B cell (primary cell): ENCODE results near the gene QRFP. TPM values are rescaled to one million over a fixed set of nuclear protein-coding genes. Genes with fewer than 3 reads are reported as not detected.

Experiments
- ATAC-seq: fragments of 200-7000 bp; cut with Tn5 transposase; one replicate; pipeline ENCODE4 v1.10.0; 2021; ENCODE audit warnings: low read depth, mild to moderate bottlenecking, moderate number of reproducible peaks, moderate library complexity
- CTCF ChIA-PET: fragments of 350-600 bp; sonication (Branson Sonifier 250); formaldehyde crosslinking; loops from one replicate; lab custom pipeline; 2021; ENCODE audit warnings: antibody characterized with exemption, inconsistent platforms; lab: Charles Lee
- POLR2A ChIA-PET: fragments of 350-600 bp; sonication (Branson Sonifier 250); formaldehyde crosslinking; loops from one replicate; lab custom pipeline; 2021; ENCODE audit warnings: antibody characterized with exemption; lab: Charles Lee
- DNase-seq: peaks from one replicate; pipeline ENCODE4 v3.0.0; 2013
- H2AFZ ChIP-seq: 2 replicates; pipeline ENCODE4 v1.6.1; 2012; ENCODE audit warnings: mild to moderate bottlenecking, low read depth, low read length; ENCODE audit not compliant: insufficient read depth, poor library complexity, severe bottlenecking
- H3K27ac ChIP-seq, 2 donors: 1 replicate in 1 of 2; 2 replicates in 1 of 2; pipeline ENCODE4 v1.5.1; 2012 to 2013; ENCODE audit warnings: low read length in 2 of 2, mild to moderate bottlenecking in 2 of 2, moderate library complexity in 1 of 2
- H3K27me3 ChIP-seq, 4 experiments: fragments of 200-600 bp in 1 of 4; sonication (generic) in 1 of 4; replicated peaks in 1 of 4; 1 replicate in 2 of 4; 2 replicates in 2 of 4; pipeline versions ENCODE4 v1.6.1 to v1.7.0; 2013 to 2016; ENCODE audit warnings: low read length in 3 of 4, mild to moderate bottlenecking in 2 of 4, mixed read lengths in 1 of 4, moderate library complexity in 1 of 4; ENCODE audit not compliant: insufficient read depth in 4 of 4, control insufficient read depth in 3 of 4; ENCODE audit errors: control extremely low read depth in 1 of 4
- H3K36me3 ChIP-seq, 2 experiments: replicated peaks in 1 of 2; 1 replicate in 1 of 2; 2 replicates in 1 of 2; pipeline versions ENCODE4 v1.6.1 to v1.7.1; 2013; ENCODE audit warnings: low read length in 1 of 2; ENCODE audit not compliant: insufficient read depth in 2 of 2, control insufficient read depth in 1 of 2; ENCODE audit errors: control extremely low read depth in 1 of 2, extremely low read depth in 1 of 2
- H3K4me1 ChIP-seq, 2 donors: fragments of 200-600 bp in 1 of 2; sonication (generic) in 1 of 2; 1 replicate in 1 of 2; 2 replicates in 1 of 2; pipeline versions ENCODE4 v1.5.1 to v1.6.1; 2013 to 2017; ENCODE audit warnings: low read length in 2 of 2; ENCODE audit not compliant: control insufficient read depth in 2 of 2, insufficient read depth in 2 of 2
- H3K4me2 ChIP-seq: replicated peaks from 2 replicates; pipeline ENCODE3; 2012; ENCODE audit warnings: mild to moderate bottlenecking, low read depth, low read length; ENCODE audit not compliant: poor library complexity, severe bottlenecking
- H3K4me3 ChIP-seq, 5 experiments: fragments of 200-600 bp in 1 of 5; sonication (generic) in 1 of 5; 1 replicate in 3 of 5; 2 replicates in 2 of 5; pipeline versions ENCODE4 v1.5.1 to v1.7.0; 2011 to 2016; ENCODE audit warnings: low read length in 4 of 5, mild to moderate bottlenecking in 4 of 5, low read depth in 2 of 5, control low read depth in 1 of 5, moderate library complexity in 1 of 5; ENCODE audit not compliant: insufficient read depth in 1 of 5; ENCODE audit errors: control extremely low read depth in 1 of 5, extremely low read depth in 1 of 5
- H3K79me2 ChIP-seq: fragments of 200-600 bp; sonication (generic); one replicate; pipeline ENCODE4 v1.6.0; 2016; ENCODE audit warnings: low read length; ENCODE audit not compliant: control insufficient read depth, insufficient read depth
- H3K9ac ChIP-seq: fragments of 200-600 bp; sonication (generic); 2 replicates; pipeline ENCODE4 v1.6.1; 2017; ENCODE audit warnings: mild to moderate bottlenecking, low read length, moderate library complexity
- H3K9me3 ChIP-seq, 3 donors: one replicate each; pipeline versions ENCODE4 v1.6.1 to v1.7.1; 2013; ENCODE audit warnings: low read length in 2 of 3; ENCODE audit not compliant: control insufficient read depth in 2 of 3, insufficient read depth in 1 of 3; ENCODE audit errors: control extremely low read depth in 1 of 3
- H4K20me1 ChIP-seq: 2 replicates; pipeline ENCODE4 v1.6.0; 2012; ENCODE audit warnings: mild to moderate bottlenecking, low read length; ENCODE audit not compliant: insufficient read depth, control insufficient read depth, poor library complexity, severe bottlenecking
- H3K27ac Mint-ChIP-seq: one replicate; pipeline ENCODE4 v1.8.0; 2021; ENCODE audit warnings: mixed read lengths
- H3K27me3 Mint-ChIP-seq: one replicate; pipeline ENCODE4 v1.8.0; 2021; ENCODE audit warnings: mixed read lengths
- H3K4me1 Mint-ChIP-seq: one replicate; pipeline ENCODE4 v1.8.0; 2021; ENCODE audit warnings: mixed read lengths
- H3K4me3 Mint-ChIP-seq: one replicate; pipeline ENCODE4 v1.8.0; 2021; ENCODE audit warnings: mixed read lengths
- H3K9me3 Mint-ChIP-seq: one replicate; pipeline ENCODE4 v1.8.0; 2022; ENCODE audit warnings: mixed read lengths; ENCODE audit not compliant: insufficient read depth
- EZH2 ChIP-seq: IDR thresholded peaks from 2 replicates; pipeline ENCODE4 v1.6.1; 2012; ENCODE audit warnings: borderline replicate concordance, low read depth, mild to moderate bottlenecking, moderate library complexity, low read length; ENCODE audit not compliant: insufficient read depth, poor library complexity, severe bottlenecking
- WGBS: methylation state at CpG from one replicate; pipeline ENCODE4 v1.1.5; 2013; ENCODE audit warnings: missing lambda C conversion rate; ENCODE audit not compliant: insufficient coverage; 5-methylcytosine and 5-hydroxymethylcytosine counted together
- intact Hi-C: fragments of 100-400 bp; cut with micrococcal nuclease; formaldehyde crosslinking; loops from one replicate; pipeline ENCODE4 v1.10.0; 2022
- polyA plus RNA-seq: library from polyadenylated mRNA; depleted of rRNA; stranded (reverse); fragments of >200 nt; gene quantifications from 2 replicates; pipeline ENCODE4 v1.2.3, GENCODE V29; 2012
- total RNA-seq, 2 donors: library from RNA; stranded (reverse); fragments of 120-200 nt in 1 of 2; gene quantifications; 1 replicate in 1 of 2; 2 replicates in 1 of 2; pipeline versions ENCODE4 v1.2.3 to v1.2.4, GENCODE V29; 2013 to 2022
- TF ChIP-seq, protein P1 (sequence below): fragments of 200-600 bp; IDR thresholded peaks from one replicate; pipeline ENCODE4 v1.8.0; 2022; ENCODE audit warnings: antibody characterized with exemption, mild to moderate bottlenecking

Gene QRFP
- total and polyA plus RNA-seq, 2 donors (not counting 1 experiment from before 2014, with no cell fraction given): 0.07 TPM; not detected in 1

DNA sequence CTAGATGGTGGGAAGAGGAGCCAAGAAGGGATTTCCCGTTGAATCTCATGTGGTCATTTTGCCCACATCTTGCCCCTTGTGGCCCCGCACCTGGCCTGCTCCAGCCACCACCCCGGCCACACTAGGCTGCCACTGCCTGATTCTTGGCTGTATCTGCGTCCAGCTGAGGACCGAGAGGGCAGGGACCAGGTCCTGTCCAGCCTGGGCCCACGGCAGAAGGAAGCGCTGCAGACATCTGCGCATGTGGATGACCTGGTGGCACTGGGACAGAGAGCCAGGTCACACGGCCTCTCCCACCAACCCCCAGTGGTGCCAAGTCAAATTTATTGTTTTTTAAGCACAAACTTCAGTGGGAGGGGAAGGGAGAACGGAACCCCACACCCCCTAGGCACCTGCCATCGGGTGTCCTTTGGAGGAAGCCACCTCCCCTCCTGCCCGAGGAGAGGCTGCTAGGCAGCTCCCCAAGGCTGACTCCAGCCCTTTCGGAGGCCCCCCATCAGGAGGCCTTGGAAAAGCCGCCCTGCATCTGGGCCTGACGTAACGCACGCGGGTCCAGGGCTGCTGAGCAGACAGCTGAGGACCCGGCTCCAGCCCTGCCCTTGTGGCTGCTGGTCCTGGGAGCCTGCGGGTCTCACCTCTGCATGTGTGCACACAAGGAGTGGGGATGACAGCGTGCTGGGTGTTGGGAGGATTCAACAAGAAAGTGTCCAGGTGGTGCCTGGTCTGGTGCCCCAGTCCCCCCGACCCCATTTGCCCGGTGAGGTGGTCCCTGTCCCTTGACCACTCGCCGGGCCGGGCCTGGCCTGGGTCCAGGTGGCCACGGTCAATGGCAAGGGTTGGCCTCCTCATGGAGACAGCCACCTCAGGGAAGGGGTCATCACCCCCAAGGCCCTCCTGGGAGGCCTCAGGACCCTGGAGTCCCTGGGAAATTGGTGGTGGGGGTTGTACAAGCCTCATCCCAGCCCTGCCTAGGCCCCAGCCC, 5.9 kb upstream of the QRFP start:
- Histone ChIP-seq H3K4me1 (no peaks in the 10 kb centered on the region), H3K79me2 (no peaks in the 10 kb centered on the region), H3K27me3 (peaks cover 0 to 8% (median 0%) of the 10 kb centered on the region in 4 experiments), H3K27ac (no peak overlapping the region), H3K9me3 (peaks cover 0 to 8% (median 0%) of the 10 kb centered on the region in 3 donors), H3K4me3 (no peak overlapping the region), H4K20me1 (no peaks in the 10 kb centered on the region), H2AFZ (no peak overlapping the region), H3K4me2 (no peak overlapping the region), H3K9ac (no peak overlapping the region), H3K36me3 (no peaks in the 10 kb centered on the region)
- Mint-ChIP-seq H3K27ac (no peak overlapping the region), H3K9me3 (no peaks in the 10 kb centered on the region), H3K4me3 (no peak overlapping the region), H3K27me3 (no peaks in the 10 kb centered on the region), H3K4me1 (no peaks in the 10 kb centered on the region)
- DNase-seq (no peak), ATAC-seq (no peak)
- ChIA-PET CTCF (no interaction called here), POLR2A (no interaction called here)
- 92% methylated on average over 22 of the region's 27 CpGs for WGBS
- TF ChIP-seq, protein P1, sequence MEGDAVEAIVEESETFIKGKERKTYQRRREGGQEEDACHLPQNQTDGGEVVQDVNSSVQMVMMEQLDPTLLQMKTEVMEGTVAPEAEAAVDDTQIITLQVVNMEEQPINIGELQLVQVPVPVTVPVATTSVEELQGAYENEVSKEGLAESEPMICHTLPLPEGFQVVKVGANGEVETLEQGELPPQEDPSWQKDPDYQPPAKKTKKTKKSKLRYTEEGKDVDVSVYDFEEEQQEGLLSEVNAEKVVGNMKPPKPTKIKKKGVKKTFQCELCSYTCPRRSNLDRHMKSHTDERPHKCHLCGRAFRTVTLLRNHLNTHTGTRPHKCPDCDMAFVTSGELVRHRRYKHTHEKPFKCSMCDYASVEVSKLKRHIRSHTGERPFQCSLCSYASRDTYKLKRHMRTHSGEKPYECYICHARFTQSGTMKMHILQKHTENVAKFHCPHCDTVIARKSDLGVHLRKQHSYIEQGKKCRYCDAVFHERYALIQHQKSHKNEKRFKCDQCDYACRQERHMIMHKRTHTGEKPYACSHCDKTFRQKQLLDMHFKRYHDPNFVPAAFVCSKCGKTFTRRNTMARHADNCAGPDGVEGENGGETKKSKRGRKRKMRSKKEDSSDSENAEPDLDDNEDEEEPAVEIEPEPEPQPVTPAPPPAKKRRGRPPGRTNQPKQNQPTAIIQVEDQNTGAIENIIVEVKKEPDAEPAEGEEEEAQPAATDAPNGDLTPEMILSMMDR: no peak
- TF ChIP-seq EZH2: no peak
- intact Hi-C loops: no loop called here
